ENCODE measurements around the gene YWHAG. TPM values are rescaled to one million over a fixed set of nuclear protein-coding genes. Genes with fewer than 3 reads are reported as not detected.
A peak's percentile ranks its signal among the peaks of the same experiment; 100 is the strongest.
"Not testable (repeated sequence)": the region's sequence is repeated elsewhere in the genome, so short reads cannot be mapped to it uniquely, and the experiment has no call there.

YWHAG gene
- total RNA-seq, 1 experiment from 2014 or later, result 190 TPM

GRCh38 chr7:76329479-76329878, 29.3 kb downstream of the YWHAG start:
- Histone ChIP-seq H3K9me3 (replicated peaks) (no peaks in the 10 kb centered on the region), H3K4me1 (no peaks in the 10 kb centered on the region), H3K27me3 (no peaks in the 10 kb centered on the region), H3K27ac (no peak overlapping the region), H3K36me3 (peaks cover 85% of the 10 kb centered on the region), H3K4me3 (no peak overlapping the region)
- no peak for DNase-seq

GRCh38 chr7:76328389-76328788, 30.4 kb downstream of the YWHAG start:
- Histone ChIP-seq H3K4me1 (no peaks in the 10 kb centered on the region), H3K4me3 (no peak overlapping the region), H3K27ac (no peak overlapping the region), H3K9me3 (replicated peaks) (no peaks in the 10 kb centered on the region), H3K27me3 (no peaks in the 10 kb centered on the region), H3K36me3 (peaks cover 86% of the 10 kb centered on the region)
- DNase-seq, result no peak

- no peak for DNase-seq
- Histone ChIP-seq H3K27me3 (no peaks in the 10 kb centered on the region), H3K27ac (no peak overlapping the region), H3K4me3 (no peak overlapping the region), H3K9me3 (replicated peaks) (no peaks in the 10 kb centered on the region), H3K4me1 (no peaks in the 10 kb centered on the region), H3K36me3 (peaks cover 84% of the 10 kb centered on the region)
These were observed 31.2 kb downstream of the YWHAG start for GRCh38 chr7:76327610-76328009.

- Histone ChIP-seq H3K4me1 (no peaks in the 10 kb centered on the region), H3K9me3 (replicated peaks) (no peaks in the 10 kb centered on the region), H3K27ac (no peak overlapping the region), H3K27me3 (no peaks in the 10 kb centered on the region), H3K36me3 (peaks cover 75% of the 10 kb centered on the region), H3K4me3 (no peak overlapping the region)
- no peak for DNase-seq
These were observed 32.1 kb downstream of the YWHAG start for GRCh38 chr7:76326646-76327233.

- H3K27ac ChIP-seq, result no peak overlapping the region
These were observed 33.0 kb downstream of the YWHAG start for GRCh38 chr7:76325811-76326210.

GRCh38 chr7:76325092-76325491, 33.7 kb downstream of the YWHAG start:
- Histone ChIP-seq H3K36me3 (peaks cover 63% of the 10 kb centered on the region), H3K4me3 (no peak overlapping the region), H3K27ac (no peak overlapping the region), H3K27me3 (no peaks in the 10 kb centered on the region), H3K9me3 (replicated peaks) (no peaks in the 10 kb centered on the region), H3K4me1 (no peaks in the 10 kb centered on the region)
- DNase-seq, result no peak

More at GRCh38 chr7:76325811-76326210, 33.0 kb downstream of the YWHAG start:
- Histone ChIP-seq H3K36me3 (peaks cover 70% of the 10 kb centered on the region), H3K4me3 (no peak overlapping the region), H3K4me1 (no peaks in the 10 kb centered on the region), H3K27me3 (no peaks in the 10 kb centered on the region), H3K9me3 (replicated peaks) (no peaks in the 10 kb centered on the region)
- DNase-seq, result no peak

GRCh38 chr7:76318488-76319353, 40.1 kb downstream of the YWHAG start:
- H3K27me3 ChIP-seq, result no peaks in the 10 kb centered on the region
- peak overlapping the region; percentile 27 for H3K27ac ChIP-seq
- peak overlapping the region; percentile 58 for H3K4me3 ChIP-seq
- peaks cover 18% of the 10 kb centered on the region for H3K4me1 ChIP-seq
- peaks cover 8% of the 10 kb centered on the region for H3K36me3 ChIP-seq
- no peaks in the 10 kb centered on the region for H3K9me3 ChIP-seq (replicated peaks)
- peak; percentile 77 to 83 for DNase-seq

- Histone ChIP-seq H3K27ac (peak overlapping the region; percentile 27), H3K4me3 (peak overlapping the region; percentile 58), H3K36me3 (peaks cover under 1% of the 10 kb centered on the region; the same call in 1 of the 2 replicates), H3K4me1 (peaks cover 18% of the 10 kb centered on the region), H3K27me3 (no peaks in the 10 kb centered on the region), H3K9me3 (replicated peaks) (no peaks in the 10 kb centered on the region)
- peak; percentile 97 to 98 for DNase-seq
These were observed 40.9 kb downstream of the YWHAG start for GRCh38 chr7:76317782-76318487.

- no peaks in the 10 kb centered on the region for H3K9me3 ChIP-seq (replicated peaks)
- peak overlapping the region; percentile 58 for H3K4me3 ChIP-seq
- H3K36me3 ChIP-seq, result no peaks in the 10 kb centered on the region
- no peak for DNase-seq
- peak overlapping the region; percentile 27 for H3K27ac ChIP-seq
- H3K27me3 ChIP-seq, result no peaks in the 10 kb centered on the region
- peaks cover 18% of the 10 kb centered on the region for H3K4me1 ChIP-seq
These were observed 41.6 kb downstream of the YWHAG start for GRCh38 chr7:76316984-76317781.

- Histone ChIP-seq H3K4me1 (peaks cover 22% of the 10 kb centered on the region), H3K27ac (no peak overlapping the region; the same call in 1 of the 2 replicates), H3K4me3 (no peak overlapping the region), H3K27me3 (no peaks in the 10 kb centered on the region), H3K36me3 (no peaks in the 10 kb centered on the region), H3K9me3 (replicated peaks) (no peaks in the 10 kb centered on the region)
- peak; percentile 91 to 95 for DNase-seq
These were observed 43.4 kb downstream of the YWHAG start for GRCh38 chr7:76315364-76315763.

- not testable (repeated sequence) for H3K4me3 ChIP-seq; DNase-seq; H3K9me3 ChIP-seq (replicated peaks); H3K27me3 ChIP-seq; H3K36me3 ChIP-seq; H3K27ac ChIP-seq
- H3K4me1 ChIP-seq, result peaks cover 26% of the 10 kb centered on the region
These were observed 44.1 kb downstream of the YWHAG start for GRCh38 chr7:76314740-76315139.

GRCh38 chr7:76314042-76314721, 44.6 kb downstream of the YWHAG start:
- Histone ChIP-seq H3K27ac (no peak overlapping the region), H3K4me1 (peaks cover 22% of the 10 kb centered on the region), H3K27me3 (no peaks in the 10 kb centered on the region), H3K4me3 (no peak overlapping the region), H3K36me3 (no peaks in the 10 kb centered on the region), H3K9me3 (replicated peaks) (no peaks in the 10 kb centered on the region)
- DNase-seq, result peak; percentile 96 to 98

- H3K27ac ChIP-seq; H3K36me3 ChIP-seq; DNase-seq; H3K27me3 ChIP-seq; H3K9me3 ChIP-seq (replicated peaks); H3K4me3 ChIP-seq: not testable (repeated sequence)
- peaks cover 23% of the 10 kb centered on the region for H3K4me1 ChIP-seq
These were observed 47.0 kb downstream of the YWHAG start for GRCh38 chr7:76311838-76312237.

Data from SJCRH30 (cell line).